ENCODE results near the gene SEC14L5.

Gene SEC14L5

DNA sequence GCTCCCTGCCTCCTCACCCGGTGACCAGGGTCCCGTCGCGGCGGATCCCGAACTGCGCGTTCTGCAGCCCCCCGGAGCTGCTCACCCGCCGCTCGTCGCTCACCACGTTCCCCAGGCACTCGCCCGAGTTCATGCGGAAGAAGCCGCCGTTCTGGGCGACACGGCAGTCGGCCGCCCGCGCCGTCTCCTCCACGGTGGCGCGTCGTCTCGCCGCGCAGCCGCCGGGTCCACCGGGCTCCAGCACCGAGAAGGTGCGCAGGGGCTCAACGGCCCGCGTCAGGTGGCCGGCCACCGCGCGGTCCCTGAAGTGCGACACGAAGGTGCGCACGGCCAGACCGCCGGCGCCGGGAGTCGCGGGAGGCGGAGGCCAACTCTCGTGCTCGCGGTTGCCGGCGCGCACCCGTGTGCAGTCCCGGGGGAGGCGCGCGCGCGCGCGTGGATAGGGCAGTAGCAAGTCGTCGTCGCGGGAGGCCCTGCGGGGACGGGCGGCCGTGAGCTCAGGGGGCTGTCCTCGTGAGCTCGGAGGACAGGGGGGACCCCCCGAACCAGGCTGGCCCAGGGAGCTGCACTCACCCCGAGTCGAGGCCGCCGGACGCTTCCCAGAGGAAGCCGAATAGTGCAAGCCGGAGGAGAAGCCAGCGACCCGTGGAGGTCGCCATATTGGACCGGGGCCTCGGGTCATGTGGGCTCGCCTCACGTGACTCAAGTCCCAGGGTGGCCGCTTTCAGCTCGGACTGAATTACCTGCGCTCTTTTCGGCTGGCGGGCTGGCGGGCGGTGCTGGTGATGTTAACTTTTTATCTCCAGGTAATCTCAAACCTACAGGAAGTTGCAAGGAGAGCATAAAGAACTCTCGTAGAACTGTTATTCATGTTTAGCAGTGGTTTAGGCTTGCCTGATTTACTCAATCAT is 75.4 kb downstream of the SEC14L5 start, which contains the start of gene NAGPA:
NAGPA (minus strand) TSS at position 680 of the 911 bp plus-strand sequence; CDS start at position 659, 21 bp downstream.
- H3K9me3 ChIP-seq (ENCODE audit: insufficient read depth, low read depth, low read length) = no peaks in the 10 kb centered on the region
- peak within 1 kb of the TSS; percentile 44 for H3K9ac ChIP-seq (ENCODE audit: low read length)
- no CpG with 5 or more reads among the region's 104 CpGs for WGBS (ENCODE audit: extremely low coverage, insufficient coverage, insufficient read length)
- peak within 1 kb of the TSS; percentile 71 for H4K12ac ChIP-seq (ENCODE audit: low read depth, low read length)
- H3K18ac ChIP-seq (ENCODE audit: low read length) = peak within 1 kb of the TSS; percentile 26
- H3K4me1 ChIP-seq (ENCODE audit: control insufficient read depth in 1 of 2, insufficient read depth in 2 of 2, low read length in 2 of 2) = peaks cover 5 to 7% of the 10 kb centered on the region in 2 experiments
- no peak within 1 kb of the TSS for H3K4ac ChIP-seq (ENCODE audit: low read depth, low read length)
- H2BK120ac ChIP-seq (ENCODE audit: insufficient read depth, low read length, poor library complexity) = peak within 1 kb of the TSS; percentile 34
- H2AK5ac ChIP-seq (ENCODE audit: low read length) = no peak within 1 kb of the TSS
- peak within 1 kb of the TSS; percentile 91 for H3K4me2 ChIP-seq (ENCODE audit: low read length)
- peak within 1 kb of the TSS; percentile 46 for H4K91ac ChIP-seq (ENCODE audit: low read depth, low read length)
- H3K14ac ChIP-seq (ENCODE audit: low read length) = peak within 1 kb of the TSS; percentile 25
- H3K79me2 ChIP-seq (ENCODE audit: control insufficient read depth, insufficient read depth, low read length, poor library complexity) = peaks cover 7% of the 10 kb centered on the region
- no peak within 1 kb of the TSS for H3K23ac ChIP-seq (ENCODE audit: low read length)
- peaks cover 5% of the 10 kb centered on the region for H3K79me1 ChIP-seq (ENCODE audit: low read length)
- H4K8ac ChIP-seq (ENCODE audit: low read depth, low read length) = peak within 1 kb of the TSS; percentile 97
- no peaks in the 10 kb centered on the region for H3K27me3 ChIP-seq (ENCODE audit: insufficient read depth, low read length)
- peak within 1 kb of the TSS; percentile 76 for H3K4me3 ChIP-seq (ENCODE audit: low read depth, low read length)
- DNase-seq = peak; percentile 77 to 84
- no peak within 1 kb of the TSS for H2BK5ac ChIP-seq (ENCODE audit: low read depth, low read length, poor library complexity)
- peaks cover 0 to 2% of the 10 kb centered on the region in 2 experiments for H3K36me3 ChIP-seq (ENCODE audit: control insufficient read depth in 1 of 2, insufficient read depth in 2 of 2, low read length in 2 of 2)
- H2BK12ac ChIP-seq (ENCODE audit: low read length) = no peak within 1 kb of the TSS
- peak within 1 kb of the TSS; percentile 95 for H2AFZ ChIP-seq (ENCODE audit: insufficient read depth, low read length, poor library complexity)
- no peak within 1 kb of the TSS for H3K27ac ChIP-seq (ENCODE audit: low read depth, low read length)

DNA sequence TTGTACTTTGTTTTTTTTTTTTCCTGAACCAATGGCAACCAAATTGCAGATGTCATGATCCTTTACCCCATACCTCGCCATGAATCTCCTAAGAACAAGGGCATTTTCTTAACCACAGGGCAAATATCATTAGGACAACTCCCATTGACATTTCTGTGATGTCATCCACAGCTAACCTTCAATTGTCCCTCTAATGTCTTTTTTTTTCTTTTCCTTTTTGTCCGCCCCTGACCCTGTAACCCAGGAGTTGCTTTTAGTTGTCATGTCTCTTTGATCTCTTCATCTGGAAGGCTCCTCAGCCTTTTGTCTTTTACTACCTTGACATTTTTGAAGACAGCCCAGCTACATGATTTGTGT is 76.0 kb downstream of the SEC14L5 start:
- Histone ChIP-seq H3K4me2 (ENCODE audit: low read length) (peak overlapping the region; percentile 91), H3K14ac (ENCODE audit: low read length) (no peak overlapping the region)
- WGBS (ENCODE audit: extremely low coverage, insufficient coverage, insufficient read length) = no CpG with 5 or more reads among the region's 2 CpGs

DNA sequence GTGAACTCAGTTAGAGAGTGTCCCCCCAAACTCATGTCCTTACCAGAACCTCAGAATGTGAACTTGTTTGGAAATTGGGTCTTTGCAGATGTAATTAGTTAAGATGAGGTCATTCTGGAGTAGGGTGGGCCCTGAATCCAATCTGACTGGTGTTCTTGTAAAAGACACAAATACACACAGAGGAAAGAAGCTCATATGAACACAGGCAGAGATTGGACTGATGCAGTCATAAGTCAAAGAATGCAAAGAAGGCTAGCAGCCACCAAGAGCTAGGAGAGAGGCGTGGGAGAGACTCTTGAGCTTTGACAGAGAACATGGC is 77.7 kb downstream of the SEC14L5 start:
- no peak overlapping the region for H2BK5ac ChIP-seq (ENCODE audit: low read depth, low read length, poor library complexity)
- no peaks in the 10 kb centered on the region for H3K27me3 ChIP-seq (ENCODE audit: insufficient read depth, low read length)
- DNase-seq = no peak
- peaks cover 5 to 7% of the 10 kb centered on the region in 2 experiments for H3K4me1 ChIP-seq (ENCODE audit: control insufficient read depth in 1 of 2, insufficient read depth in 2 of 2, low read length in 2 of 2)
- H3K79me1 ChIP-seq (ENCODE audit: low read length) = peaks cover 5% of the 10 kb centered on the region
- no peak overlapping the region for H3K4ac ChIP-seq (ENCODE audit: low read depth, low read length)
- no peak overlapping the region for H2BK12ac ChIP-seq (ENCODE audit: low read length)
- peaks cover 7% of the 10 kb centered on the region for H3K79me2 ChIP-seq (ENCODE audit: control insufficient read depth, insufficient read depth, low read length, poor library complexity)
- no peak overlapping the region for H2AK5ac ChIP-seq (ENCODE audit: low read length)
- H3K14ac ChIP-seq (ENCODE audit: low read length) = no peak overlapping the region
- no CpG with 5 or more reads among the region's 1 CpG for WGBS (ENCODE audit: extremely low coverage, insufficient coverage, insufficient read length)
- peaks cover 0 to 2% of the 10 kb centered on the region in 2 experiments for H3K36me3 ChIP-seq (ENCODE audit: control insufficient read depth in 1 of 2, insufficient read depth in 2 of 2, low read length in 2 of 2)
- H2AFZ ChIP-seq (ENCODE audit: insufficient read depth, low read length, poor library complexity) = no peak overlapping the region
- H4K12ac ChIP-seq (ENCODE audit: low read depth, low read length) = no peak overlapping the region
- no peak overlapping the region for H4K91ac ChIP-seq (ENCODE audit: low read depth, low read length)
- H3K4me2 ChIP-seq (ENCODE audit: low read length) = no peak overlapping the region
- H2BK120ac ChIP-seq (ENCODE audit: insufficient read depth, low read length, poor library complexity) = no peak overlapping the region
- no peak overlapping the region for H3K9ac ChIP-seq (ENCODE audit: low read length)
- H3K18ac ChIP-seq (ENCODE audit: low read length) = no peak overlapping the region
- H3K23ac ChIP-seq (ENCODE audit: low read length) = no peak overlapping the region
- no peak overlapping the region for H3K4me3 ChIP-seq (ENCODE audit: low read depth, low read length)
- no peak overlapping the region for H4K8ac ChIP-seq (ENCODE audit: low read depth, low read length)
- no peak overlapping the region for H3K27ac ChIP-seq (ENCODE audit: low read depth, low read length)
- H3K9me3 ChIP-seq (ENCODE audit: insufficient read depth, low read depth, low read length) = no peaks in the 10 kb centered on the region

More for the DNA sequence above, 76.0 kb downstream of the SEC14L5 start:
- no peak overlapping the region for H3K18ac ChIP-seq (ENCODE audit: low read length)
- no peak overlapping the region for H4K91ac ChIP-seq (ENCODE audit: low read depth, low read length)
- H3K9me3 ChIP-seq (ENCODE audit: insufficient read depth, low read depth, low read length) = no peaks in the 10 kb centered on the region
- peak overlapping the region; percentile 58 for H4K8ac ChIP-seq (ENCODE audit: low read depth, low read length)
- no peak overlapping the region for H2AK5ac ChIP-seq (ENCODE audit: low read length)
- no peak overlapping the region for H3K27ac ChIP-seq (ENCODE audit: low read depth, low read length)
- H2AFZ ChIP-seq (ENCODE audit: insufficient read depth, low read length, poor library complexity) = no peak overlapping the region
- H3K9ac ChIP-seq (ENCODE audit: low read length) = no peak overlapping the region
- peaks cover 0 to 2% of the 10 kb centered on the region in 2 experiments for H3K36me3 ChIP-seq (ENCODE audit: control insufficient read depth in 1 of 2, insufficient read depth in 2 of 2, low read length in 2 of 2)
- no peak overlapping the region for H2BK120ac ChIP-seq (ENCODE audit: insufficient read depth, low read length, poor library complexity)
- no peak overlapping the region for H2BK5ac ChIP-seq (ENCODE audit: low read depth, low read length, poor library complexity)
- H2BK12ac ChIP-seq (ENCODE audit: low read length) = no peak overlapping the region
- H3K79me1 ChIP-seq (ENCODE audit: low read length) = peaks cover 5% of the 10 kb centered on the region
- peaks cover 5 to 7% of the 10 kb centered on the region in 2 experiments for H3K4me1 ChIP-seq (ENCODE audit: control insufficient read depth in 1 of 2, insufficient read depth in 2 of 2, low read length in 2 of 2)
- no peak for DNase-seq
- H3K4me3 ChIP-seq (ENCODE audit: low read depth, low read length) = no peak overlapping the region
- no peaks in the 10 kb centered on the region for H3K27me3 ChIP-seq (ENCODE audit: insufficient read depth, low read length)
- H4K12ac ChIP-seq (ENCODE audit: low read depth, low read length) = no peak overlapping the region
- H3K23ac ChIP-seq (ENCODE audit: low read length) = no peak overlapping the region
- H3K79me2 ChIP-seq (ENCODE audit: control insufficient read depth, insufficient read depth, low read length, poor library complexity) = peaks cover 7% of the 10 kb centered on the region
- H3K4ac ChIP-seq (ENCODE audit: low read depth, low read length) = no peak overlapping the region

DNA sequence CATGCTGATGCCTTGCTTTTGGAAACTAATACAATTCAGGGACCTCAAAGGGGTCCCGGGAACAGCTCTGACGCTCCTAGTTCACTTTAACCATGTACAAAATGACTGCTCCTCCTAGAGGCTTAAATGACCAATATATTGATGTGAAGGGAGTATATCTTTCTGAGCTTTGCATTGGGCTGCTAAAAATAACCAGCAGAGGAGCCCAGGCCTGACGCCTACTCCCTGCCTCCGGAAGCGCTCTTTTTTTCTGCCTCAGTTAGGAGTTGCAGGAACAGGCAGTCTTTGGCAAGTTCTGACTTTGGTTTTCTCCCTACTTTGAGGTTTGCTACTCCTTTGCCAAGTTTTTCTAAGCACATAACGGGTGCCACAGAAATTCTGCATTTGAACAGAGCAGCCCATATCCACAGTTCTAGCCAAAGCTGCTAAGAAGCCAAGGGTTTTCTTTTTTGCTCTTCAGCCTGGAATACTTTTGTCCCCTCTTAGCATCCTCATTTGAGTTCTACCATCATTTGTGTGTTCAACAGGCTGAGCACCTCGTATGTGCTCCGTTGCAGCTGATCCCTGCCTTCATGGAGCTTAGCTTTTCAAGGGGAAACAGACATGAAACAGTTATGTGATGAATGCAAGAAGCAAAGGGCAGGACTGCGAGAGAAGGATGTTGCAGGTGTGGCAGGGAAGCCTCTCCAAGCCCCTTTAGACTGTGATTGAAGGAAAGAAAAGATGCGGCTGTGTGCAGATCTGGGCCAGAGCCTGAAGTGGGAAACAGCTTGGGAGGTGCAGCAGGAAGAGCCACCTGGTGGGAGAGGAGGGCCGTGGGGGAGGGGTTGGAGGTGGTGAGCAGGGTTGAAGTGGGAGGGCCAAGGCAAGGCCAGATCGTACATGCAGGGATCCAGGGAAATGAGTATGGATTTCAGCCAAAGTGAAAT is 78.4 kb downstream of the SEC14L5 start:
- H3K4me2 ChIP-seq (ENCODE audit: low read length) = no peak overlapping the region
- H3K27ac ChIP-seq (ENCODE audit: low read depth, low read length) = no peak overlapping the region
- peaks cover 5 to 7% of the 10 kb centered on the region in 2 experiments for H3K4me1 ChIP-seq (ENCODE audit: control insufficient read depth in 1 of 2, insufficient read depth in 2 of 2, low read length in 2 of 2)
- peaks cover 5% of the 10 kb centered on the region for H3K79me1 ChIP-seq (ENCODE audit: low read length)
- H3K23ac ChIP-seq (ENCODE audit: low read length) = no peak overlapping the region
- no peak overlapping the region for H3K14ac ChIP-seq (ENCODE audit: low read length)
- no peak overlapping the region for H3K4ac ChIP-seq (ENCODE audit: low read depth, low read length)
- no peak overlapping the region for H4K8ac ChIP-seq (ENCODE audit: low read depth, low read length)
- H3K79me2 ChIP-seq (ENCODE audit: control insufficient read depth, insufficient read depth, low read length, poor library complexity) = peaks cover 7% of the 10 kb centered on the region
- H2AK5ac ChIP-seq (ENCODE audit: low read length) = no peak overlapping the region
- no peak overlapping the region for H3K9ac ChIP-seq (ENCODE audit: low read length)
- H4K12ac ChIP-seq (ENCODE audit: low read depth, low read length) = no peak overlapping the region
- no peak overlapping the region for H2BK12ac ChIP-seq (ENCODE audit: low read length)
- no peak overlapping the region for H4K91ac ChIP-seq (ENCODE audit: low read depth, low read length)
- H3K4me3 ChIP-seq (ENCODE audit: low read depth, low read length) = no peak overlapping the region
- WGBS (ENCODE audit: extremely low coverage, insufficient coverage, insufficient read length) = no CpG with 5 or more reads among the region's 12 CpGs
- no peak for DNase-seq
- no peaks in the 10 kb centered on the region for H3K27me3 ChIP-seq (ENCODE audit: insufficient read depth, low read length)
- H2BK5ac ChIP-seq (ENCODE audit: low read depth, low read length, poor library complexity) = no peak overlapping the region
- no peak overlapping the region for H2BK120ac ChIP-seq (ENCODE audit: insufficient read depth, low read length, poor library complexity)
- no peak overlapping the region for H3K18ac ChIP-seq (ENCODE audit: low read length)
- H3K36me3 ChIP-seq (ENCODE audit: control insufficient read depth in 1 of 2, insufficient read depth in 2 of 2, low read length in 2 of 2) = peaks cover 0 to 2% of the 10 kb centered on the region in 2 experiments
- H2AFZ ChIP-seq (ENCODE audit: insufficient read depth, low read length, poor library complexity) = no peak overlapping the region
- no peaks in the 10 kb centered on the region for H3K9me3 ChIP-seq (ENCODE audit: insufficient read depth, low read depth, low read length)
